Ectodermal cell (in vitro differentiated cells): ENCODE measurements around the gene RASL12. TPM values are rescaled to one million over a fixed set of nuclear protein-coding genes. Genes with fewer than 3 reads are reported as not detected.

Experiments
- H3K27ac ChIP-seq: 2 replicates; pipeline ENCODE4 v1.7.0; 2013; ENCODE audit warnings: mild to moderate bottlenecking, low read depth, low read length; ENCODE audit not compliant: insufficient read depth, poor library complexity, severe bottlenecking
- H3K27me3 ChIP-seq: 2 replicates; pipeline ENCODE4 v1.7.0; 2013; ENCODE audit warnings: mild to moderate bottlenecking, low read length; ENCODE audit not compliant: insufficient read depth, control insufficient read depth, poor library complexity, severe bottlenecking
- H3K36me3 ChIP-seq: one replicate; pipeline ENCODE4 v1.7.0; 2013; ENCODE audit warnings: low read length; ENCODE audit not compliant: control insufficient read depth, insufficient read depth
- H3K4me1 ChIP-seq: one replicate; pipeline ENCODE4 v1.7.0; 2013; ENCODE audit warnings: low read length; ENCODE audit not compliant: control insufficient read depth, insufficient read depth
- H3K4me3 ChIP-seq: 2 replicates; pipeline ENCODE4 v1.7.0; 2013; ENCODE audit warnings: low read depth, low read length, control low read depth; ENCODE audit not compliant: insufficient read depth
- H3K9me3 ChIP-seq: 2 replicates; pipeline ENCODE4 v1.7.0; 2013; ENCODE audit warnings: mild to moderate bottlenecking, low read length, moderate library complexity; ENCODE audit not compliant: control insufficient read depth
- WGBS, 2 experiments: methylation state at CpG; one replicate each; pipeline ENCODE4 v1.1.7; 2013; ENCODE audit warnings: missing lambda C conversion rate in 2 of 2; 5-methylcytosine and 5-hydroxymethylcytosine counted together
- polyA plus RNA-seq, 4 experiments: library from polyadenylated mRNA; stranded (reverse); fragments of 50-300 nt; gene quantifications; one replicate each; pipeline ENCODE4 v1.2.3, GENCODE V29; 2013

The RASL12 gene, protein sequence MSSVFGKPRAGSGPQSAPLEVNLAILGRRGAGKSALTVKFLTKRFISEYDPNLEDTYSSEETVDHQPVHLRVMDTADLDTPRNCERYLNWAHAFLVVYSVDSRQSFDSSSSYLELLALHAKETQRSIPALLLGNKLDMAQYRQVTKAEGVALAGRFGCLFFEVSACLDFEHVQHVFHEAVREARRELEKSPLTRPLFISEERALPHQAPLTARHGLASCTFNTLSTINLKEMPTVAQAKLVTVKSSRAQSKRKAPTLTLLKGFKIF
- polyA plus RNA-seq (2013, experiment 1 of 4), result 9.1 TPM
- polyA plus RNA-seq (2013, experiment 2 of 4), result 8.7 TPM
- polyA plus RNA-seq (2013, experiment 3 of 4), result 7.8 TPM
- polyA plus RNA-seq (2013, experiment 4 of 4), result 7.5 TPM

DNA sequence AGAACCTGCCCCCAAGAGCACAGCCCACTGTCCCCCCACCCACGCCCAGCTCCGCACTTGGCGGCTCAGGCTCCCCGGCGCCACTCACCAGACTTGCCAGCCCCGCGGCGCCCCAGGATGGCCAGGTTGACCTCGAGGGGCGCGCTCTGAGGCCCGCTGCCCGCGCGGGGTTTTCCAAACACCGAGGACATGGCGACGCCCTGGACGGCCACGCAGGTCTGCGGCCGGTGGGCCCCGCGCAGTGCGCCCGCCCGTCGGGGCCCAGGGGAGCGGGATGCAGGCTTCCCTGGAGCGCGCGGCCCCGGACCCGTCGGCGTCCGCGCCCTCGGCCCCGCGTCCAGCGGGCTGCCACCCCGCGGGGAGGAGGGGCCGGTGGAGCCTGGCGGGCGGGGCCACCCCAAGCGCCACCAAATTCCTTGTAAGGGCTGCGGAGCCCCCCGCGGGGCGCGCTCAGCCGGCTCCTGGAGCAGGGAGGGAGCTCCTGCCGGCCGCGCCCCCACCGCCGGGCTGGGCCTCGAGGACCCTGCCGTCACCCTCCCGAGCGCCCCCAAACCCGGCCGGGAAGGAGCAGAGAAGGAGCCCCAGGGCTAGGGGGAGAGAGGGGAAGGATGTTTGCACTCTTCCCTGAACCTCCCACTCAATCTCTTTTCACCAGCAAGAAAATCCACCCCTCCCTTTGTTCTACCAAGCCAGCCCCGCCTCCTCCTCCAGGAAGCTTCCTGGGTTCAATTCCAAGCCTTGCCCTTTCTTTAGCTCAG, at the start of gene RASL12:
Gene RASL12 (minus strand): TSS at position 347 of the 758 bp plus-strand sequence. CDS start 156 bp downstream, at position 191.
- H3K4me3 ChIP-seq, result peak within 1 kb of the TSS; percentile 47
- peaks cover 11% of the 10 kb centered on the region for H3K27me3 ChIP-seq
- no peaks in the 10 kb centered on the region for H3K36me3 ChIP-seq
- H3K4me1 ChIP-seq, result peaks cover 28% of the 10 kb centered on the region
- 1% methylated on average over 66 of the region's 66 CpGs for WGBS, 2 experiments
- H3K9me3 ChIP-seq, result no peaks in the 10 kb centered on the region
- peak within 1 kb of the TSS; percentile 39 for H3K27ac ChIP-seq

DNA sequence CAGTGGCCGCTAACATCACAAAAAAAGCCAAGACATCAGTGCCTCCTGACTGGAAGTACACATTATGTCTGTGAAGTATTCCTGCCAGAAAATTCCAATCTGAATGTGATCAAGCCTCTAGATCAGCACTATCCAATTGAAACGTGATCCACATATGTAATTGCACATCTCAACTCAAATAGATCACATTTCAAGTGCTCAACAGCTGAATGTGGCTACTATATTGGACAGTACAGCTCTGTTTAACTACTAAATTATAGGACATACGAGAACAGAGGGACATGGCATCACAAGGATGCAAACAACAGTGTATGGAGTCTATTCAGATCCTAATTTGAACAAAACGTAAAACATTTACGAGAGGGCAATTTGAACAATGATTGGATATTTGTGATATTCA, 47.8 kb upstream of the RASL12 start:
- Histone ChIP-seq H3K27me3 (no peaks in the 10 kb centered on the region), H3K9me3 (no peaks in the 10 kb centered on the region), H3K4me1 (no peaks in the 10 kb centered on the region), H3K27ac (no peak overlapping the region), H3K4me3 (no peak overlapping the region), H3K36me3 (peaks cover 21% of the 10 kb centered on the region)
- WGBS, 2 experiments, result 90 to 92% methylated on average over 5 of the region's 5 CpGs

DNA sequence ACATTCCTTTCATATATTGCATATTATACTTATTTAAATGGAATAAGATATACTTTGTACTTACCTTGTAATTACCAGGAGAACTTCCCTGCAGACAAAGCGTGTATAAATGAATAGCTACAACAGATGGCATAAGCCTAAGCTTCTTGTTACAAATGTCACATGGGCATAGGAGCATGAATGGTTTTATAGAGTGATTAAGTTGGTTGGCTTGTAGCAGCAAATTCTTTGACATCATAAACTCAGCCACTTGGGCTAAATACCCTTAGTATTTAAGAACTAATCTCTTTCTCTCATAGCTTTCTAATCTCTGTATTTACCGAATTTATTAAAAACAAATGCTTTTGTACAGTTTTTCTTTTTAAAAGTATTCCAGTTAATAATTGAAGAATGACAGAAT, 47.3 kb upstream of the RASL12 start, which contains the start of gene UBAP1L:
Gene UBAP1L (minus strand): TSS at position 115 of the 400 bp plus-strand sequence. CDS start 8,985 bp downstream, outside the sequence.
- Histone ChIP-seq H3K4me1 (no peaks in the 10 kb centered on the region), H3K36me3 (peaks cover 21% of the 10 kb centered on the region), H3K27me3 (no peaks in the 10 kb centered on the region), H3K4me3 (no peak within 1 kb of the TSS), H3K27ac (no peak within 1 kb of the TSS), H3K9me3 (no peaks in the 10 kb centered on the region)
- 100% methylated on average over 1 of the region's 2 CpGs for WGBS, 2 experiments

DNA sequence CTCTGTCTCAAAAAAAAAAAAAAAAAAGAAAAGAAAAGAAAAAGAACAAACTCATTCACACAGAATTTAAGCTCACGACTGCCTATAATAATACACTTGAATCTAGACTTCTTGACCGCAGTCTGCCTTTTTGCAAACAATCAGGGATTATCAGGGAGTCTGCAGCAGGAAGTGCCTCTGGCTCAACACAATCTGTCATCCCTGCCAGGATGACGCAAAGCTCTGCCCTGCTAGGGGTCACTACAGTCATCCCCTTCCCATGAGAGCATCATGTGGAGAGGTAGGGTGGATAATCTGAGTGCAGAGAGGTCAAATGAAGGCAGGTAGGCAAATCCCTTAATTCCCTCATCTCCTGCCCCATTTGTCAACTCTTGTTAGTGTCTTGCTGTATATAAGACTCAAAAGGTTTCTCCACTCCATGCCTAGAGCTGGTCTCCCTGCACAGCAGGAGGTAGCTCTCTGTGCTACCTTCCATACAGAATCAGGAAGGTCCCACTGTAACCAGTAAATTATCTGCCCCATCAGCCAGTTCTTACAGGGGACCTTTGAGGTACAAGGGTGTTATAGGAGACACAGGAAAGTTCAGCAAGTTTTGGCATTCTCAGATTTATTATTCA, 43.0 kb upstream of the RASL12 start:
- H3K27ac ChIP-seq, result no peak overlapping the region
- 83 to 99% methylated on average over 3 of the region's 3 CpGs for WGBS, 2 experiments
- H3K4me1 ChIP-seq, result no peaks in the 10 kb centered on the region
- no peaks in the 10 kb centered on the region for H3K9me3 ChIP-seq
- peaks cover 10% of the 10 kb centered on the region for H3K36me3 ChIP-seq
- no peaks in the 10 kb centered on the region for H3K27me3 ChIP-seq
- no peak overlapping the region for H3K4me3 ChIP-seq

DNA sequence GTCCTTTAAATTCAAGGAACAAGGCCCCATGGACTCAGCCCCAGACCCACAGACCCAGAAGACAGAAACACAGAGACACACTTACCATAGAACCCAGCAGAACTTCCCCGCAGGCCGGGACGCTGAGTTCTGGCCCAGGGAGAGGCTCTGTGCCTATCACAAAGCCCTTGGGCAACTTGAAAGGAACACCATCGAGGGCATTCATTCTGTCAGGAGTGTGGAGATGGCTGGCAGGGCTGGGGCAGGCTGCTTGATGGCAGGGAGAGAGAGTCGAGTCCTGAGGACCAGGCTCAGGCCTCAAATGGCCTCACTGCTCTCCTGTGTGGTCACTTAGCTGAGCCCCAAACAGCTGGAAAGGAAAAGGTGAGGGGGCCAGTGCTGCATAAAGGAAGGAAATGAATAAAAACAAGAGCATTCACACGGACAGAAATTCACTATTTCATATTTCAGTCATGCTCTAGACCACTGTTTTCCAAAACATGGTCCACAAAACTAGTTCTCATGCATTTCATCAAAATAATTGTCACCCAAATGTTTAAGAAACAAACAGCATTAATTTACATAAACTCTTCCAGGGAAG, 38.3 kb upstream of the RASL12 start:
- H3K4me1 ChIP-seq, result no peaks in the 10 kb centered on the region
- H3K4me3 ChIP-seq, result no peak overlapping the region
- WGBS, 2 experiments, result 92% methylated on average over 6 of the region's 6 CpGs
- no peaks in the 10 kb centered on the region for H3K9me3 ChIP-seq
- H3K27ac ChIP-seq, result no peak overlapping the region
- H3K27me3 ChIP-seq, result peaks cover 19% of the 10 kb centered on the region
- H3K36me3 ChIP-seq, result no peaks in the 10 kb centered on the region

DNA sequence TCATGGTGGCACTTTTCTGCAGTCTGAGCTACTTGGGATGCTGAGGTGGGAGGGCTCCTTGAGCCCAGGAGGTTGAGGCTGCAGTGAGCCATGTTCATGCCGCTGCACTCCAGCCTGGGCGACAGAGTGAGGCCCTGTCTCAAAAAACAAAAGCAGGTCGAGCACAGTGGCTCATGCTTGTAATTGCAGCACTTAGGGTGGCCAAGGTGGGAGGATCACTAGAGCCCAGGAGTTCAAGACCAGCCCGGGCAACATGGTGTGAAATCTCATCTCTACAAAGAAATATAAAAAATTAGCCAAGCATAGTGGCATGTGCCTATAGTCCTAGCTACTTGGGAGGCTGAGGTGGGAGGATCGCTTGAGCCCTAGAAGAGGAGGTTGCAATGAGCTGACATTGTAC, 37.2 kb upstream of the RASL12 start:
- peaks cover 19% of the 10 kb centered on the region for H3K27me3 ChIP-seq
- no peaks in the 10 kb centered on the region for H3K9me3 ChIP-seq
- H3K36me3 ChIP-seq, result no peaks in the 10 kb centered on the region
- 83 to 89% methylated on average over 5 of the region's 5 CpGs for WGBS, 2 experiments
- no peaks in the 10 kb centered on the region for H3K4me1 ChIP-seq
- no peak overlapping the region for H3K27ac ChIP-seq
- H3K4me3 ChIP-seq, result no peak overlapping the region

DNA sequence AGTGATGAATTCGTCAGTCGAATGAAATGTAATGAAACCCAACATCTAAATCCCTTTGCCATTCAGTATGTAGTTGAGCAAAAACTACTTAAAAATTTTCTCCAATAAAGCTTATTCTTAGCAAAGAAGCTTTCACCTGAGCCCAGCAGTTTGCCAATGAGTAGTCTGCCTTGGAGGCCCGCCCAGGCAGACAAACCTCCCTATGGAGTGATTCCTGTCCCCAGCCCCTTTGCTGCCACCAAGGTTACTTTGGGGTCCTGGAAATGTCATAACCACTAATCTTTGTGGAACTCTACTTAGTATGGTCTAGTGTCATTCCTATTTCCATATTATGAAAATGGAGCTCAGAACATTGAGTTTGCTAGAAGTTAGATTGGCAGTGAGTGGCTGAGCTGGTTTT, 35.1 kb upstream of the RASL12 start:
- Histone ChIP-seq H3K9me3 (no peaks in the 10 kb centered on the region), H3K36me3 (no peaks in the 10 kb centered on the region), H3K4me3 (no peak overlapping the region), H3K27me3 (peaks cover 19% of the 10 kb centered on the region), H3K4me1 (no peaks in the 10 kb centered on the region), H3K27ac (no peak overlapping the region)
- 96 to 100% methylated on average over 3 of the region's 3 CpGs for WGBS, 2 experiments

DNA sequence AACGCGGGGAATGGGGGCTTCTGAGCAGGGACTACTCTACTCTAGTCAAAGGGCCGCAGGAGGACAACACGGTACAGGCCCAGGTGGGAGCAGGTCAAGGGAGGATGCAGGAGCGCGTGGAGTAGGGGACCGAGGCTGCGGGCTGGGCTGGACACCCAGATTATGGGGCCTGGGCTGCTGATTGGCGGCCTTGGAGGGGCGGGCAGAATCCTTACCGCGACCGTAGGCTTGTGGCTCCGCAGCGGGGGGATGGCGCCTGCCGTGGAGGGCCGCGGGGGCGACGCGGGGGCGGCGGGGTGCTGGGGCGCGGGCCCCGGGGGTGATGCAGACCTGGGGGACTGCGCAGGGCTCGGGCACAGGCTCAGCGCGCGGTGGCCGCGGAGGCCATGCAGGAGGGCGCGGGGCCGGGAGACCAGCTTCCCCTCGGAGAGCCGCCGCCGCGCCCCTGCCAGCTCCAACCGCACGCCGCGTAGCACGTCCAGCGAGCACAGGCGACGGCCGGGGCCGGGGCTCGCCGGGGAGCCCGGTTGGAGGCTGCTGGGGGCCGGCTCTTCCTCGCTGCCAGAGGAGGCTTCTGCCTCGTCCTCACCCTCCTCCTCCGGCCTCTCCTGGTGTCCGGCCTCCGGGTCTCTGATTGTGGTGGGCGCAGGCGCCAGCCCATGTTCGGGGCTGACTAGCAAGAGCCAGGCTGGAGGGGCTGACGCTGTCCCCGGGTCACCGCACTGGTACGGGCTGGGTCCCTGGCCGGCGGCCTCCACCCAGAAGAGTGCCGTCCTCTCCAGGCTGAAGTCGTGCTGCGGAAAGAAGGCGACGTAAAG, 34.3 kb upstream of the RASL12 start:
- 46 to 48% methylated on average over 75 of the region's 75 CpGs for WGBS, 2 experiments
- peak overlapping the region; percentile 23 for H3K4me3 ChIP-seq
- peaks cover 19% of the 10 kb centered on the region for H3K27me3 ChIP-seq
- no peaks in the 10 kb centered on the region for H3K4me1 ChIP-seq
- H3K36me3 ChIP-seq, result no peaks in the 10 kb centered on the region
- H3K27ac ChIP-seq, result no peak overlapping the region
- no peaks in the 10 kb centered on the region for H3K9me3 ChIP-seq

DNA sequence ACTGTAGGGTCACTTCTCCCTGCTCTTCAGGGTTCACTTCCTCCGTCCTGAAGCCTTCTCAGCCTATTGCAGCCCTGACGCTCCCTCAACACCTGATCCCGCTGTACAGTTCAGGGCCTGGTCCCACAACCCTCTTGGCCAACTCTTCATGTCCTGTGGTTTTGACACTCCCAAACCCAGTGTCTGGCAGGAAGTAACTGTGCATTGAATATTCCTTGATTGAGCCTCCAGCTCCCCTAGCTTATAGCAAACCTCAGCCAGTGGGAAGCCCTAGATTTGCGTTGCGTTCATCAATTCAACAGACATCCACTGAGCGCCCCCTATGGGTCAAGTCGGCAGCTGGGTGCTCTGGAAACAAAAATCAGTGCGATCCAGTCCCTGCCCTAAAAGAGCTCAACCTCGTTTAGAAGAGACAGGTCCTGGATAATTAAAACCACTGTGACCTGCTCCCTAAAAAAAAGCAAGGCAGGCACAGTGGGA, 33.7 kb upstream of the RASL12 start:
- Histone ChIP-seq H3K9me3 (no peaks in the 10 kb centered on the region), H3K27ac (no peak overlapping the region), H3K4me1 (no peaks in the 10 kb centered on the region), H3K27me3 (peaks cover 19% of the 10 kb centered on the region), H3K36me3 (no peaks in the 10 kb centered on the region), H3K4me3 (peak overlapping the region; percentile 23)
- WGBS, 2 experiments, result 38 to 39% methylated on average over 9 of the region's 9 CpGs
